Measurements from ENCODE around the gene FOXI1.
"Not testable (repeated sequence)": the region's sequence is repeated elsewhere in the genome, so short reads cannot be mapped to it uniquely, and the experiment has no call there.

FOXI1 gene

DNA sequence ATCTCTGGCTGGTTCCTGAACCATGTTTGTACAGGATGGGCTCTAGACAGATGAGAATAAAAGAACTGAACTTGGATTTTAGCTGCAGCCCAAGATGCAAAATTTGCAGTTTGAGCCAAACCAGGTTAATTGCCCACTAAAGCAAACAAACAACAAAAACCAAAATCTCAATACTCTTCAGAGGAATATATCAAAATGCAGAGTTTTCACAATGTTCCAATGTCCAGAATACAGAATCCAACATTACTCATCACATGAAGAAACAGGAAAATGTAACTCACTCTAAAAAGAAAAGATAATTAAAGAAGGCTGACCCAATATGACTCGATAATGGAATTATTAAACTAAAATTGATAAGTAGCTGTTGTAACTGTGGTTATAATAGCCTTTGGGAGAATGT is 20.4 kb downstream of the FOXI1 start:
- no peak for DNase-seq (ENCODE audit: low read depth)

DNA sequence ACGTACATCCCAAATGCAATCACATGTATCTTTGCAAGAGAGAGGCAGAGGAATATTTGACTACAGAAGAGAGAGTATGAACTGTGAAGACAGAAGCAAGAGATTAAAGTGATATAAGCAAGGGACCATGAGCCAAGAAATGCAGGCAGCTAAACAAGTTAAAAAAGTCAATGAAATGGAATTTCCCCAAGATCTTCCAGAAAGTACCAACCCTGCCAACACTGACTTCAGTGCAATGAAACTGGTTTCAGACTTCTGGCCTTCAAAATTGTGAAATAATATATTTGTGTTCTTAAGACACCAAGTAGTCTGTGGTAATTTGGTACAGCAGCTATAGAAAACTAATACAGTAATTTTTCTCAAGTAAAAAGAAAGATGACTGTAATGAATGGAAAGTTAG is 20.9 kb downstream of the FOXI1 start:
- DNase-seq (ENCODE audit: low read depth), result no peak

DNA sequence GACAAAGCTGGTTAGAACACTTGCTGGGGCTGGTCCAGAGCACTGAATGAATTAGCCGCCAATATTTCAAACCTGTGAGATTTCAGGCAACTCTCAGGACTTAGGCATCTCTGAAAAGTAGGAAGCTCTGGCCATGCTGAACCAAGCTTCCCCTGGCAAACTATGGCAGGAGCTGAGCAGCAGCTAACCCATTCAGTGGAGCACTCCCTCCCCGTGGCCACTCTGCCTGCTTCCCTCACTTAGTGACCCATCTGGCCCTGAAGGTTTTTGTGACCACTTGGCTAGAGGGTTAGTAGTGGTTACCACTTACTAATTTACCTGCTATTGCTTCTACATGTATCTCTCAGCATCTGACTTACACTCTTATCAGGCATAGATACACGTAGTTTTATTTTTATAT is 25.5 kb downstream of the FOXI1 start:
- no peak for DNase-seq (ENCODE audit: low read depth)

DNA sequence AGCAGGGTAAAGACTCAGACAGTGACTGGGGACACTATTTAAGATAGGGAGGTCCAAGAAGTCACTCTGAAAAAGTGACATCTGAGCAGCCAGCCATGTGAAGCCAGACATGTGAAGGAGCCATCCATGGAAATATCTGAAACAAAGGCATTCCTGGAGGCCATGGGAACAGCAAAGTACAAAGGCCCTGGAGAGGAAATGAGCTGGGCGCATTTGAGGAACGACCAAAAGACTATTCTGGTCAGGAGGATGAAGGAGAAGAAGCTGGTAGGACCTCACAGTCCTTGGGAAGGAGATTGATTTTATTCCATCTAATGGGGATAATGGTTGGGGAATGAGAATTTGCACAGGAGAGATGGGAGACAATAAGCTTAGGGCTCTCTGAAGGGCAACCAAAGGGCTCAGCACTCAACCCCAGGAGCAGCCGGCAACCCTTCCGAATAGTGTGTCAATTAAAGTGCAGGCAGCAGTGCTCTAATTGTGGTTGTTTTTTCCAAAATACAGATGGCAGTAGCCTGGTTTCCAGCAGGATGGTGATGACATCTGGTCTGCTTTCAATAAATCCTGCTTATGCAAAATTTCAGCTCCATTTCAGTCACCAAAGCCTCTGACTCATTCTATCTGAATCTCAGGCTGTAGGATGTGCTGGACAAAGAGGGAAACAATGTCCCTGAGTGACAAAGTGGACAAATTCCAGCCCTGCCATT is 26.7 kb downstream of the FOXI1 start:
- peak; percentile 70 for DNase-seq (ENCODE audit: low read depth)

DNA sequence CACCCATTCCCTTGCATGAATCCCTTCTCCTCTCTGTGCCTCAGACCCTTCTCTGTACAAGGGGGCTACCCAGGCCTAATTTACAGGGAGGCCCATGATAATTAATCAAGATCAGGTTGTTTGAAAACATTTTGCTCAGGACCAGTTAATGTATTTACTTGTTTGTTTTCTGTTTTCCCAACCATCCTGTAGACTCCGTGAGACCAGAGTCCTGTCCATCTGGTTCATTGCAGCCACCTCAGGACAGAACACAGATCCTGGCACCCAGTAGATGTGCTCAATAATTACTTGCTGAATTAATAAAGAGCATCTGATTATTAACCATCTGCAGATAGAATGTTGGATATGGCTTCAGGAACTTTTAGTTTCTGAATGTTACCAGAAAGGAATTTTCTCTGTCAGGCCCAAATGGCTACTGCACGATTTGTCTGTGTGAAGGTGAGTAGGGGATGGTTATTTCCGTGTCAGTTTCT is 27.3 kb downstream of the FOXI1 start:
- no peak for DNase-seq (ENCODE audit: low read depth)

DNA sequence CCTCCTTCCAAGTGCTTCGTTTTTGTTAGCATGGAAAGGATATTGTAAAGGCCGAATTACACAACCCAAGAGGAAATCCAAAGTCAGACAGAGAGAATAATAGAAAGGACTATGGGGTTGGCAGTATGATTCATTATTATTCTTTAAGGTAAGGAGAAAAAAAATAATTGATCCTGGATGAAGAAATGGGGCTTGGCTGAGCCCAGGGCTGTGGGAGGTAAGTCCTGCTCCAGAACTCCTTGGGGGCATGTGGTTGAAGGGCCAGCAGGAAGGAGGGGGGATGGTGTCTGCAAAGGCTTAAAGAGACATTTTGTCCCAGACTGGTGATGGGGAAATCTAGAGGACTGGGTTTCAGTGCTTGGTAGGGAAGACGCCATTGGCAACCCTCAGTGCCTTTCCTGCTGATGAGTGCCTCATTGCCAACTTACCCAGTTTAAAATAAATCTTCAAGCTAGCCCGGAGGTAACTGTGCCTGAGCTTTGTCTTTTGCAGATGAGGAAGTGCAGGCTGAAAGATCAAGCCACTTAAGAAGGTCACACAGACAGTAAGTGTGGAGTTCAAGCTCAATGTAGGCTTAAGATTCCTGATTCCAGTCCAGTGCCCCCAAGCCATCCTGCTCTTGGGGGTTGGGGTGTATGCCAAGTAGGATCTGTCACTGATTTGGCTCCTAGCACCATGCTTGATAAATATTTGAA is 30.2 kb downstream of the FOXI1 start:
- peak; percentile 10 for DNase-seq (ENCODE audit: low read depth)

DNA sequence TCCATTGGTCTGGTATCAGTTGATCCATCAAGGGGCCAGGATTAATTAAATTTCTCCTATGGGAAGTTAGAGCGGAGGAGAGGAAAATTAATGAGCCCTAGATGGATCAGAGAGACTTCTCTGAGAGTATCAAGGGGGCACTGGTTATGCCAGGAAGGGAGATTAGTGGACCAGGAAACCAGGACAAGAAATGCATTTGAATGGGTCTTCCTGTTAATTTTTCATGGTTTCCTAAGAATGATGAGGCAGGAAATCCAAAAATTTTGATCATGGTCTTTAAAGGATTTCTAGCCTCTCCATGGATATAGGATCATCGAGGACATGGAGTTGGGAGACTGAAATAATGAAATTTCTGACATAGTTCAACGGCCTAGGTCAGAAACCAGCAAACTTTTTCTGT is 30.8 kb downstream of the FOXI1 start:
- DNase-seq (ENCODE audit: low read depth), result no peak

DNA sequence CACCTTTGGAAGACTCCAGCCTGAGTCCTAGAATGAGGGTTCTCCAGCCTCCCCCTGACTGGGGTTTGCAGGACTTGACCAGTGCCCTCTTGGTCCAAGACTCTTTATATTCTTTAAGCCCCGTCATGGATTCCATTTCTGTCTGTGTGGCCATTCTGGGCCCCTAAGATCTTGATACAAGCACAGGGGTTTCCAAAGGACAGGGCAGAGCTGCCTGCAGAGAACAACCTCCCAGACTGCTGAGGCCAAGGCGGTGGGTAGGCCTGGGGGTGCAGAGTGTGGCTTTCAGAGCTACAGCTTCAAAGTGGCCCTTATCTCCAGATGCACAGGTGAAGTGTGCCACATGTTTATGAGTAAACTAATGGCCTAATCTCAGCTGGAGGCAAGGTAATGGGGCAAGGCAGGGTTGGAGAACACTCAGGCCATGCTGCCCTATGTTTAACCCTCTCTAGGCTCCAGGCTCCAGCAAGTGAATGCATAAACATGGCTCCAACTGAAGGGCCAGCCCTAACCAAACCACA is 32.1 kb downstream of the FOXI1 start:
- no peak for DNase-seq (ENCODE audit: low read depth)

DNA sequence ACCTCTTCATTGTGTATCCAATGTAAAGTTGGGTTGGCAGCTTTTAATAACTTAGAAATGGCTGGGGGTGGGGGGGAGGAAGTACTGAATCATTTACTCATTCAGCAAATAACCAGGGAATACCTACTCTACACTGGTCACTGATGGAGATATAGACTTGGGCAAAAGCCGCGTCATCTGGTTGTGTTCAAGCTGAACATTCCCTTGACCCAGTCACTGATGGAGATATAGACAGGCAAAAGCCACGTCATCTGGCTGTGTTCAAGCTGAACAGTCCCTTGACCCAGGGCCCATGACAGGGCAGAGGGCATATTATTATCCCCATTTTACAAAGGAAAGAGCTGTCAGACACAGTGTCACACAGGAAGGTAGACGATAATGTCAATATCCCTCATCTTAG is 32.6 kb downstream of the FOXI1 start:
- DNase-seq (ENCODE audit: low read depth), result no peak

DNA sequence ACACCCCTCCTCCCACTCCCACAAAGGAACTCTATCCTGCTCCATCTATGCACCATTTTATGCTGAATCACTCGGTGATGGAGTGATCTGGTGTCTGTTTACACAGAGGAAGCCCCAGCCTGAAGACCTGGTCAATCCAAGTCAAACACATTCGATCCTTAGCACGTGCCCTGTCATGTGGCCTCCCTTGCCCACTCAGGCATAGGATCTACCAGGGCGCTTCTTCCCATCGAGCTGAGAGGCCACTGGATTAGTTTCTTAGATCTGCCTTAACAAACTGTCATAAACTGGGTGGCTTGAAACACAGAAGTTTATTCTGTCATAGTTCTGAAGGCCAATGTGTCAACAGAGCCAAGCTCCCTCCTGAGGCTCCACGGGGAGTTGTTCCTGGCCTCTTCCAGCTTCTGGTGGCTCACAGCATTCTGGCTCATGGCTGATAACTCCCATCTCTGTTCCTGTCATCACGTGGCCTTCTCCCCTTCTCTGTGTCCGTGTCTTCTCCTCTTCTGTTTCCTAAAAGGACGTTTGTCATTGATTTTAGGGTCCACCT is 34.2 kb downstream of the FOXI1 start:
- no peak for DNase-seq (ENCODE audit: low read depth)

DNA sequence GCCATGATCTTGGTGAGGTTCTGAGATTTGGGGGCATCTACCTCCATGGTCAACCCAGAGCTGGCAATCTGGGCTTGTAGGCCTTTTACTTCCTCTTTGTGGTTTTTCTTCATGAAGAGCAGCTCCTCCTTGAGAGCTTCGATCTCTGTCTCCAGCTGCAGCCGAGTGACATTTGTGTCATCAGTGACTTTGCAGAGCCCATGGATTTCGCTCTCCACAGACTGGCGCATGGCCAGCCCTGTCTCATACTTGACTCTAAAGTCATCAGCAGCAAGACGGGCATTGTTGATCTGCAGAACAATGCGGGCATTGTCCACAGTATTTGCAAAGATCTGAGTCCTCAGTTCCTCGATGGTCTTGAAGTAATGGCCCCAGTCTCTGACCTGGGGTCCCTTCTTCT is 35.5 kb downstream of the FOXI1 start:
- DNase-seq (ENCODE audit: low read depth), result not testable (repeated sequence)

DNA sequence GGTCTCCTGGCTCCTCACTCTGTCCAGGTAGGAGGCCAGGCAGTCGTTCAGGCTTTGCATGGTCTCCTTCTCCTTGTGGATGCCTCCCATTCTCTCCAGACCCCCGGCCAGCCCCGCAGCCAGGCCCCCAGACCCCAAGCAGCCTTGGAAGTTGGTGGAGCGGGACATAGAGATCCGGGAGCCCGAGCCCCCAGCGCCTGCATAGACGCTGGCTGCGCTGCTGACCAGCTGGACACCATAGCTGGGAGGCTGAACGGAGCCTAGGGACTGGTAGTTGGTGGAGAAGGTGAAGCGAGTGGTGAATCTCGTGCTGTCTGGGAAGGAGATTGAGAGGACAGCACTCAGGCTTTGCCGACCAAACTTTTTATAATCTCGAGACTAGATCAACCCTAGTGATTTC is 35.9 kb downstream of the FOXI1 start:
- DNase-seq (ENCODE audit: low read depth), result no peak

DNA sequence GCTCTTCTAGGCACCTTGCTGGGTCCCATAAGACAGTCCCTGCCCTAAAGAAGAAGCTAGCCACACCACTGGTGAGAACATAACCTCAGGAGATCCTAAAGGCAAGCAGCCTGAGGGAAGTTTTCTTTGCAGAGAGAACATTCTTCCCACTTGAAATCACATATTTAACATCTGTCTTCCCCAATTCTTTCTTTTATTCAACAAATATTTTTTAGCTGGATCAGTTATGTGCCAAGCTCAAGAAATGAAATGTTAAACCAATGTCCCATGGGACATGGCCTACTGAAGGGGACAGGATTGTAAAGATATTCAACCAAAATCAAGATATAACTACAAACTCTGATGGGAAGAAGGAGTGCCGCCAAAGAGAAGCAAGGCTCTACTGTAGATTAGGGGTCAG is 36.5 kb downstream of the FOXI1 start:
- no peak for DNase-seq (ENCODE audit: low read depth)

DNA sequence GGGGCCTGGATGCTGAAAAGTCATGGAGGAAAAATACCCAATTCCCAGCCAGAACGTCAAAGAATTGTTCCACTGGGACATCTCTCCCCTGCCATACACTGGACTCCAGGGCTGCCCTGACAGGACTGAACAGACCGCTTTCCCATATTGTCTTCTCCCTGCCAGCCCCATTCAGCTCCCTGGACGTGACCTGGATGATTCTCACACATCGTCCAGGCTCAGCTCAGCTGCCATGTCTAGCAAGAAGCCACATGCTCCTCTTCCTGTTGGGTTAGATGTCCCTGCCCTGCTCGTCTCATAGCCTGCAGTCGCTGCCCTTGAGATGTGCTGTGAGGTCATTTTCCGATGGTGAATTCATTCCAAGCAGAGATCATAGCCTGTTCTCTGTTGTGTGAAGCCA is 37.4 kb downstream of the FOXI1 start:
- no peak for DNase-seq (ENCODE audit: low read depth)

DNA sequence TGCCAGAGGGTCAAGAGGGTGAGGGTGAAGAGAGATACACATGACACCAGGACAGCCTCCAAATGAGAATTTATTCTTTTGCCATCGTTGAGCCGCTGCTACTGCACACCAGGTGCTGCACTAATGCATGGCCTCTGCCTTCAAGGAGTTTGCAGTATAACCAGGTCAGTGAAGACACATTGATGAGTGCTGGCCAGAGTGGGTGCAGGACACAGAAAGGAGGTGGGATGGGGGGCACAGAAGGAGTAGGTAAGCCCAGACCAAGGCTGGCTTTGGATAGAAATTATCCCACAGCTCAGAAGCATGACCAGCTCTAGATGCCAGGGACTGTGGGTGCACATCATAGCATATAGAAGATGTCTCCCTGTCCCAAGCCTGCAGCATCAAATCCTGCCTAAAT is 38.0 kb downstream of the FOXI1 start:
- no peak for DNase-seq (ENCODE audit: low read depth)

DNA sequence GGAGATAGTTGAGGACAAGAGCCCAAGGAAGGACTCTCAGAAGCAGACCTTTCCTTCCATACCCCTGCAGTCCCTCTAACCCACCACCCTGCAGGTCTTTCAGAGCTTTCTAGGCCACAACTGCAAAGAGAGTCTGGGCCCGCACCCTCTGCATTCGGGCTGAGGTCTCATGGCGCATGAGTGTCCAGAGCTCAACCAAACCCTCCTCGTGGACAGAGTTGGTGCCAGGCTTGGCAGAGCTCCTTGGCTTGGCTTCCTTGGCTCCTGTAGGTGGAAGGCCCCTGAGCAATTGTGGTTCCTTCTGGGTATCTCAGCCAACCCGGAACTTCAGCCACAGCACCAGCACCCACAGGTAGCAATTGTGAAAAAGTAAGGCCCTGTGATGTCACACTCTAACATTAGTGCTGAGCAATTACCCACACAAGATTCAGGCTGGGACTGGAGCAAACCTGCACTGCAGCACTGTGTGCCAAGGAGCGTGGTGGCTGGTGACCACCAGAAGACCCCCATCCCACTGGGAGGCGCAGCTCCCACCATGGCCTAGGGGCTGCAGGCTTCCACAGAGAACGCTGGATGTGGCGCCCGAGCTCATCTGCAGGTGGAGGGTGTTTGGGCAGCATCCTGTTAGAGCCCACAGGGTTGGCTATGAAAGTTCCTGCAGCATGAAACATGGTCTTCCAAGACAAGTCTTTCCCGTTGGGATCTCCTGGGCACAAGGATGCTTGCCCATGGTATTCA is 38.8 kb downstream of the FOXI1 start:
- no peak for DNase-seq (ENCODE audit: low read depth)

DNA sequence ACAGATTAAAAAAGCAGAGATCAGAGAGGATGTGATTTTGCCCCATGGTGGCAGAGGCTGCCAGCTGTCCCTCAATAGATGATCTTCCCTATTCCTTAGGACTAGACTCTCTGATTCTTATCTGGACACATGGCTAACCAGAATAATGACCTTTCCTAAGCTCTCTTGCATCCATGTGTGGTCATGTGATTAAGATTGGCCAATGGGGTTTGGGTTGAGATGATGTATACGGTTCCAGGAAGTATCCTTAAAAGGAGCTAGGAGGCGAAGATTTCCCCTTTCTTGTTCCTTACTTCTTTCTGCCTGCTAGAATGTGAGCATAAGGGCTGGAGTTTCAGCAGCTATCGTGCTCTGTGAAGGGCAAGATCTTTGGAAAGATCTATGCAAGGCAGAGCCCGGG is 39.8 kb downstream of the FOXI1 start:
- DNase-seq (ENCODE audit: low read depth), result no peak

DNA sequence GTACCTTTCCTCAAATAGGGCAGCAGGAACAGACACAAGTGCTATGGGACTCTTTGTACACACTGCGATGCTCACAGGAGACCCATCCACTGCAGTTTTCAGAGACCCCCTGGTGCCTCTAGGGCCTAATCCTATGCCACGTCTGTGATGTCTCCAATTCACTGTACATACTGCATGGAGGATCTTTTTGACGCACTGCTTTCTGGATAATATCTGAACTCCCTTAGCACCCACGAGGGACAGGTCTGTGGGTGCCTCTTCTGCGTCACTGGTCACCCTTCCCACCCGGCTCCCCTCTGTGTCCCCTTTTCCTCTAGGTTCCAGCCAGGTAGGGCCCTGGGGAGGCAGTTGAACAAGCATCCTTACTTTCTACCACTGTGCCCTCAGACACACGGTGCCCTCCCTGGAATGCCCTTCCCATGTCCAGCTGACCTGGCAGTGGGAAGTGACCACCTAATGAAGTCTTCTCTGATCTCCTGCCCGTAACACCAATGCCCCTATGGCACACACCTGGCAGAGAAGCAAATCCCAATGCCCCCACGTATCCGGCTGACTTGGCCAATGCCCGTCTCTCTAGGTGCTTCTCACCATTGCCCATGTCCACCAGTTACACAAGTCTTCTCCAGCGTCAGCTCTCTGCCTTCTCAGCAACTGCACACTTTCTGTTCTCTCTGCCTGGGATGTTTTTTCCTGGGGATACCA is 41.5 kb downstream of the FOXI1 start:
- no peak for DNase-seq (ENCODE audit: low read depth)

DNA sequence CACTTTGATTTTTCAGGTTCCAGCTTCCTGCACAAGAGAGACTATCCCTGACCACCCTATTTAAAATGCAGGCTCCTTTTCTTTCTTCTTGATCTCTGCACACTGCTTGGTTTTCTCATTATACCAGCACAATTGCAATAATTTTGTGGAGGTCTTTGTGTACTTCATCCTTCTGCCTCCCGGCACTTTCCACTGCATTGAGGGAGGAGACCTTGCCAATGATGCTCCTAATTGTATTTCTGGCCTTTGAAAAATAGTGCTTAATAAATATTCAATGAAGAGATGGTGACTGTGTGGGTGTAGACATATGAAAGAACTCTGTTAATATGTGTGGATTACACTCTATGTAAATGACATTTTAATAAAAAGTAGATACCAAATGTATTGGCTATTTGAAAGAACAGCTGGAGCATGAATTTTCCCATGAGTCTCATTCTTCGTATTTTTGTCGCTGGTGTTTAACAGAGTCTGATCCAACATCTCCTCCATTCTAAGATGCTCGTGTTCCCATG is 42.1 kb downstream of the FOXI1 start:
- no peak for DNase-seq (ENCODE audit: low read depth)

DNA sequence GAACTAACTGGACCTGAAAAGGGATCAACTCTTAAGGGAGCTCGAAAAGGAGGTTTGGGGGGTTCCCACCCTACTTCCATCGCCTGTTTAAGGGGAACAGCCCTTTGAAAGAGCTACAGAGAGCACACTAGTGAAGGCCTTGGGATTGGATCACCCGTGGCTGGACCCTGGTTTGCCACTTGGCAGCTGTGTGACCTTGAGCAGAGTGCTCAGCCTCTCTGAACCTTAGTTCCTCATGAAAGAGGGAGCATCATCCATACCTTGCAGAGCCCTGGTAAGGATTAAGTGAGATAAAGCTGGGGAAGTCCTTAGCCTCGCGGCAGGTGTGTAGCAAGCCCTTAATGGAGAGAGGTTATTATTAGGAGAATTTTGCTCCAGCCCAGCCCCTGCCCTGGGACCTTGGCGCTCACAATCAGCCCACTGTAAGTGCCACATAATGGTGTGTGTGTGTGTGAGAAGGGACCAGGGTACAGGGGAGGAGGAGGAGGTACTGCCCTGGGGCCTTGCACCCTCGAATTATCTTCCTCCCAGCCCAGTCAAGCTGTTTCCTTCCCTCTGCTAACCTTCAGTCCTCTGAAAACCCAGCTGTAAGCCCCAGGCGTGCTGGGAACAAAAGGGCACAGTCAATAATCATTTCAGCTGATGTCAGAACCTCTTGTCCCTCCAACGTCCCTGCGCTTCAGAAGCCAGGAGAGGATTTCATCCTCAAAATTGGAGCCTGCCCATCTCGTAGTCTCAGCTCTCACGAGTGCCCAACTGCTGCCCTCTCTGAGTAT is 42.9 kb downstream of the FOXI1 start:
- DNase-seq (ENCODE audit: low read depth), result no peak

DNA sequence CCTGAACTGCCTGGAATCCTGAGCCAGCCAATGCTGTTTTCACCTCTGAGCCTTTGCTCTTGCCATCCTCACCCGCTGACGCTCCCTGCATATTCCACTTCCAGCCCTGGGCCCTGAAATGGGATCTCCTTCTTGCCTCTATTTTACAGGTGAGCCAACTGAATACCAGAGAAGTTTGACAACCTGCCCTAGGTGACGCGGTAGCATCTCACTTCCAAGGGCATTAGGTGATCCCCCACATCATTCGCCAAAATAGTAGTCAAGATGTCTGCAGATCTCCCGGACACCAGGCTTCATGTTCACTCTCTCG is 43.5 kb downstream of the FOXI1 start:
- DNase-seq (ENCODE audit: low read depth), result no peak

All from stromal cell of bone marrow (primary cell).